K562 (cell line): ENCODE measurements around the gene UFSP1. TPM values are rescaled to one million over a fixed set of nuclear protein-coding genes. Genes with fewer than 3 reads are reported as not detected.

Experiments used
- ARHGAP35 ChIP-seq: fragments of 450-650 bp; IDR thresholded peaks from 2 replicates; pipeline ENCODE4 v1.6.1; 2018; ENCODE audit not compliant: partially characterized antibody
- CHD1 ChIP-seq: fragments of 200-600 bp; sonication (generic); IDR thresholded peaks from one replicate; pipeline ENCODE4 v1.6.1; 2012; ENCODE audit warnings: mild to moderate bottlenecking, moderate library complexity, low read length, inconsistent platforms
- GATA2 ChIP-seq: sonication (generic); formaldehyde crosslinking; IDR thresholded peaks from 2 replicates; pipeline ENCODE4 v1.4.0; 2020; ENCODE audit warnings: mild to moderate bottlenecking, missing genetic modification reagents
- ILK ChIP-seq: fragments of 450-650 bp; IDR thresholded peaks from 2 replicates; pipeline ENCODE4 v1.6.1; 2016; ENCODE audit warnings: missing genetic modification characterization, low read depth, mild to moderate bottlenecking, missing compliant biosample characterization, moderate library complexity, borderline replicate concordance
- MCM2 ChIP-seq: fragments of 450-650 bp; IDR thresholded peaks from 2 replicates; pipeline ENCODE4 v1.6.1; 2017; ENCODE audit warnings: low read depth, mild to moderate bottlenecking
- NCOA6 ChIP-seq: fragments of 450-650 bp; IDR thresholded peaks from 2 replicates; pipeline ENCODE4 v1.6.1; 2017; ENCODE audit warnings: mild to moderate bottlenecking
- OTX1 ChIP-seq: fragments of 450-650 bp; formaldehyde crosslinking; IDR thresholded peaks from 2 replicates; pipeline ENCODE4 v1.4.0; 2022; ENCODE audit warnings: mild to moderate bottlenecking
- RCOR1 ChIP-seq, 2 experiments: IDR thresholded peaks; 2 replicates each; pipeline ENCODE4 v1.6.1; 2012; ENCODE audit warnings: low read depth in 2 of 2, low read length in 2 of 2, borderline replicate concordance in 1 of 2, improper control_type of control experiment in 1 of 2
- SP1 ChIP-seq: sonication (generic); formaldehyde crosslinking; IDR thresholded peaks from 2 replicates; pipeline ENCODE4 v1.8.1; 2022; ENCODE audit warnings: mild to moderate bottlenecking, missing genetic modification reagents
- THRB ChIP-seq: fragments of 450-650 bp; formaldehyde crosslinking; conservative IDR thresholded peaks from 2 replicates; pipeline ENCODE4 v1.4.0; 2022; ENCODE audit warnings: mild to moderate bottlenecking, missing genetic modification characterization
- WHSC1 ChIP-seq: IDR thresholded peaks from one replicate; pipeline ENCODE4 v1.6.1; 2012; ENCODE audit warnings: low read length, control low read depth, inconsistent platforms
- ZBED1 ChIP-seq: IDR thresholded peaks from 2 replicates; pipeline ENCODE4 v1.6.1; 2014
- ZBTB9 ChIP-seq: fragments of 450-650 bp; formaldehyde crosslinking; IDR thresholded peaks from 2 replicates; pipeline ENCODE4 v1.4.0; 2020; ENCODE audit warnings: mild to moderate bottlenecking, moderate library complexity
- ZC3H8 ChIP-seq: fragments of 450-650 bp; IDR thresholded peaks from 2 replicates; pipeline ENCODE4 v1.6.1; 2017
- ZNF146 ChIP-seq: IDR thresholded peaks from one replicate; pipeline ENCODE4 v1.6.1; 2018; ENCODE audit warnings: missing compliant biosample characterization; ENCODE audit not compliant: unreplicated experiment
- ZNF174 ChIP-seq: fragments of 250-450 bp; sonication (Bioruptor Pico); IDR thresholded peaks from 2 replicates; pipeline ENCODE4 v1.4.0; 2020; ENCODE audit warnings: mild to moderate bottlenecking
- ZNF263 ChIP-seq: sonication (generic); formaldehyde crosslinking; IDR thresholded peaks from 2 replicates; pipeline ENCODE4 v1.8.0; 2022; ENCODE audit warnings: mild to moderate bottlenecking, missing genetic modification reagents, borderline replicate concordance
- ZNF311 ChIP-seq: fragments of 250-450 bp; sonication (Bioruptor Pico); IDR thresholded peaks from 2 replicates; pipeline ENCODE4 v1.4.0; 2020; ENCODE audit warnings: mild to moderate bottlenecking, moderate library complexity
- ZNF586 ChIP-seq: fragments of 450-650 bp; formaldehyde crosslinking; conservative IDR thresholded peaks from 2 replicates; pipeline ENCODE4 v1.4.0; 2020; ENCODE audit warnings: mild to moderate bottlenecking, moderate library complexity
- polyA plus RNA-seq, 8 experiments: library from polyadenylated mRNA; depleted of rRNA in 4 of 8; stranded (reverse) in 5 of 8; unstranded in 3 of 8; fragments of >200 nt; fragmentation: Nextera tagmentation in 2 of 8; fragmentation: Illumina TruSeq in 1 of 8; extraction: Ambion mirVana in 2 of 8; extraction: Trizol in 1 of 8; gene quantifications; 2 replicates each; pipeline versions ENCODE4 v1.2.1 to v1.2.3, GENCODE V29; 2011 to 2014; ENCODE audit warnings: inconsistent platforms in 1 of 8, missing spikeins in 1 of 8
- total RNA-seq, 7 experiments: library from RNA; depleted of rRNA in 6 of 7; stranded (reverse); fragments of >200 nt in 6 of 7; fragmentation: Illumina TruSeq in 2 of 7; extraction: Trizol in 2 of 7; gene quantifications; 2 replicates each; pipeline versions ENCODE4 v1.2.1 to v1.2.3, GENCODE V29; 2011 to 2021; ENCODE audit warnings: low replicate concordance in 1 of 7
- TF ChIP-seq, protein P1 (sequence below): sonication (generic); IDR thresholded peaks from 2 replicates; pipeline ENCODE4 v1.6.1; 2016
- TF ChIP-seq, protein P2 (sequence below): sonication (generic); formaldehyde crosslinking; IDR thresholded peaks from 2 replicates; pipeline ENCODE4 v1.8.1; 2023; ENCODE audit warnings: mild to moderate bottlenecking, missing genetic modification reagents, moderate library complexity
- TF ChIP-seq, protein P3 (sequence below): fragments of 450-650 bp; IDR thresholded peaks from 2 replicates; pipeline ENCODE4 v1.6.1; 2016; ENCODE audit warnings: antibody characterized with exemption
- TF ChIP-seq, protein P4 (sequence below): sonication (generic); formaldehyde crosslinking; IDR thresholded peaks from 2 replicates; pipeline ENCODE4 v1.8.0; 2022; ENCODE audit warnings: mild to moderate bottlenecking, missing genetic modification reagents

The UFSP1 gene
- total and polyA plus RNA-seq, 9 of the 15 experiments (the other 6 are each of a cell fraction or from before 2014, with no cell fraction given) = 0.50 to 18.8 (median 2.1) TPM

- no peak for TF ChIP-seq ZBTB9 (CRISPR knock-in tag)
- TF ChIP-seq, protein P1, sequence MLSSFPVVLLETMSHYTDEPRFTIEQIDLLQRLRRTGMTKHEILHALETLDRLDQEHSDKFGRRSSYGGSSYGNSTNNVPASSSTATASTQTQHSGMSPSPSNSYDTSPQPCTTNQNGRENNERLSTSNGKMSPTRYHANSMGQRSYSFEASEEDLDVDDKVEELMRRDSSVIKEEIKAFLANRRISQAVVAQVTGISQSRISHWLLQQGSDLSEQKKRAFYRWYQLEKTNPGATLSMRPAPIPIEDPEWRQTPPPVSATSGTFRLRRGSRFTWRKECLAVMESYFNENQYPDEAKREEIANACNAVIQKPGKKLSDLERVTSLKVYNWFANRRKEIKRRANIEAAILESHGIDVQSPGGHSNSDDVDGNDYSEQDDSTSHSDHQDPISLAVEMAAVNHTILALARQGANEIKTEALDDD = no peak
- TF ChIP-seq MCM2 = no peak
- TF ChIP-seq ILK (tag) = no peak
- TF ChIP-seq ZNF311 = no peak
- TF ChIP-seq, protein P2, sequence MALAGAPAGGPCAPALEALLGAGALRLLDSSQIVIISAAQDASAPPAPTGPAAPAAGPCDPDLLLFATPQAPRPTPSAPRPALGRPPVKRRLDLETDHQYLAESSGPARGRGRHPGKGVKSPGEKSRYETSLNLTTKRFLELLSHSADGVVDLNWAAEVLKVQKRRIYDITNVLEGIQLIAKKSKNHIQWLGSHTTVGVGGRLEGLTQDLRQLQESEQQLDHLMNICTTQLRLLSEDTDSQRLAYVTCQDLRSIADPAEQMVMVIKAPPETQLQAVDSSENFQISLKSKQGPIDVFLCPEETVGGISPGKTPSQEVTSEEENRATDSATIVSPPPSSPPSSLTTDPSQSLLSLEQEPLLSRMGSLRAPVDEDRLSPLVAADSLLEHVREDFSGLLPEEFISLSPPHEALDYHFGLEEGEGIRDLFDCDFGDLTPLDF (CRISPR knock-in tag) = no peak
- TF ChIP-seq OTX1 = no peak
- TF ChIP-seq ZNF263 (CRISPR knock-in tag) = peak; percentile 27; the same call in 1 of the 2 replicates
- no peak for TF ChIP-seq ZNF174 (CRISPR knock-in tag)
- peak; percentile 47 for TF ChIP-seq SP1 (CRISPR knock-in tag)
- no peak for TF ChIP-seq CHD1
- TF ChIP-seq RCOR1 (IDR thresholded peaks at IDR 0.05; ENCODE audit: borderline replicate concordance in 1 of 2, low read depth in 2 of 2, low read length in 2 of 2) = no peak
- peak; percentile 86 for TF ChIP-seq NCOA6
- TF ChIP-seq ZBED1 = no peak; the same call in 1 of the 2 replicates
- TF ChIP-seq, protein P3, sequence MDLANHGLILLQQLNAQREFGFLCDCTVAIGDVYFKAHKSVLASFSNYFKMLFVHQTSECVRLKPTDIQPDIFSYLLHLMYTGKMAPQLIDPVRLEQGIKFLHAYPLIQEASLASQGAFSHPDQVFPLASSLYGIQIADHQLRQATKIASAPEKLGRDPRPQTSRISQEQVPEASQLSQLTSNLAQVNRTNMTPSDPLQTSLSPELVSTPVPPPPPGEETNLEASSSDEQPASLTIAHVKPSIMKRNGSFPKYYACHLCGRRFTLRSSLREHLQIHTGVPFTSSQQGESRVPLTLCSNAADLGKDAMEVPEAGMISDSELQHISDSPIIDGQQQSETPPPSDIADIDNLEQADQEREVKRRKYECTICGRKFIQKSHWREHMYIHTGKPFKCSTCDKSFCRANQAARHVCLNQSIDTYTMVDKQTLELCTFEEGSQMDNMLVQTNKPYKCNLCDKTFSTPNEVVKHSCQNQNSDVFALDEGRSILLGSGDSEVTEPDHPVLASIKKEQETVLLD = peak; percentile 95
- TF ChIP-seq ZC3H8 = no peak
- TF ChIP-seq THRB (CRISPR knock-in tag) = no peak
- TF ChIP-seq WHSC1 = no peak
- TF ChIP-seq ARHGAP35 = peak; percentile 51
- no peak for TF ChIP-seq ZNF586
- TF ChIP-seq, protein P4, sequence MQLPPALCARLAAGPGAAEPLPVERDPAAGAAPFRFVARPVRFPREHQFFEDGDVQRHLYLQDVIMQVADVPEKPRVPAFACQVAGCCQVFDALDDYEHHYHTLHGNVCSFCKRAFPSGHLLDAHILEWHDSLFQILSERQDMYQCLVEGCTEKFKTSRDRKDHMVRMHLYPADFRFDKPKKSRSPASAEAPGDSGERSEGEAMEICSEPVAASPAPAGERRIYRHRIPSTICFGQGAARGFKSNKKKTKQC (CRISPR knock-in tag) = peak; percentile 73; the same call in 1 of the 2 replicates
- TF ChIP-seq GATA2 (CRISPR knock-in tag) = no peak
- no peak for TF ChIP-seq ZNF146 (CRISPR knock-in tag)
These were observed 6.6 kb upstream of the UFSP1 start (continued) for GRCh38 chr7:100895956-100896731.
